Hematopoietic multipotent progenitor cell treated with erythropoietin and hydrocortisone succinate and interleukin-3 and kit ligand, for 17 days (in vitro differentiated cells): Measurements from ENCODE around the gene LAMC2.
"Not testable (repeated sequence)": the region's sequence is repeated elsewhere in the genome, so short reads cannot be mapped to it uniquely, and the experiment has no call there.

Experiments used
- DNase-seq: peaks from one replicate; pipeline ENCODE4 v3.0.0-alpha.2; 2015; ENCODE audit warnings: low spot score

Gene LAMC2

GRCh38 chr1:183185941-183186490 lies at the start of gene LAMC2:
Gene LAMC2, plus strand, starts transcription at chr1:183186264. Its CDS starts 89 bp downstream, at chr1:183186353.
- DNase-seq, result no peak

GRCh38 chr1:183137782-183138181 lies 48.3 kb upstream of the LAMC2 start:
- no peak for DNase-seq

GRCh38 chr1:183138301-183138700 lies 47.8 kb upstream of the LAMC2 start:
- DNase-seq, result no peak

- no peak for DNase-seq
Observed at GRCh38 chr1:183139281-183139942, 46.7 kb upstream of the LAMC2 start.

- DNase-seq, result no peak
Observed at GRCh38 chr1:183140633-183141032, 45.4 kb upstream of the LAMC2 start.

GRCh38 chr1:183142171-183142570 lies 43.9 kb upstream of the LAMC2 start:
- DNase-seq, result no peak

GRCh38 chr1:183143576-183144315 lies 42.3 kb upstream of the LAMC2 start:
- no peak for DNase-seq

GRCh38 chr1:183144752-183145151 lies 41.3 kb upstream of the LAMC2 start:
- no peak for DNase-seq

GRCh38 chr1:183147735-183148134 lies 38.3 kb upstream of the LAMC2 start:
- no peak for DNase-seq

GRCh38 chr1:183148599-183148998 lies 37.5 kb upstream of the LAMC2 start:
- DNase-seq, result no peak

GRCh38 chr1:183149273-183149672 lies 36.8 kb upstream of the LAMC2 start:
- DNase-seq, result no peak

- not testable (repeated sequence) for DNase-seq
Observed at GRCh38 chr1:183150032-183150431, 36.0 kb upstream of the LAMC2 start.

- DNase-seq, result no peak
Observed at GRCh38 chr1:183150445-183150844, 35.6 kb upstream of the LAMC2 start.

- no peak for DNase-seq
Observed at GRCh38 chr1:183152180-183152579, 33.9 kb upstream of the LAMC2 start.

- no peak for DNase-seq
Observed at GRCh38 chr1:183155939-183156338, 30.1 kb upstream of the LAMC2 start.

- DNase-seq, result no peak
Observed at GRCh38 chr1:183159960-183160359, 26.1 kb upstream of the LAMC2 start.

GRCh38 chr1:183161391-183161790 lies 24.7 kb upstream of the LAMC2 start:
- no peak for DNase-seq

- DNase-seq, result no peak
Observed at GRCh38 chr1:183163316-183163715, 22.7 kb upstream of the LAMC2 start.

- no peak for DNase-seq
Observed at GRCh38 chr1:183164340-183164739, 21.7 kb upstream of the LAMC2 start.

GRCh38 chr1:183164963-183165362 lies 21.1 kb upstream of the LAMC2 start:
- DNase-seq, result no peak

- no peak for DNase-seq
Observed at GRCh38 chr1:183165456-183165855, 20.6 kb upstream of the LAMC2 start.

GRCh38 chr1:183166454-183166853 lies 19.6 kb upstream of the LAMC2 start:
- DNase-seq, result no peak

GRCh38 chr1:183167676-183168075 lies 18.4 kb upstream of the LAMC2 start:
- no peak for DNase-seq
